Astrocyte (in vitro differentiated cells and primary cell): ENCODE measurements around the gene TENM3.

Source experiments
- CTCF ChIP-seq: IDR thresholded peaks from 2 replicates; pipeline ENCODE4 v1.5.1; 2011; ENCODE audit warnings: low read depth, mild to moderate bottlenecking, inconsistent platforms, low read length, moderate library complexity; ENCODE audit not compliant: insufficient read depth
- EZH2 ChIP-seq: IDR thresholded peaks from 2 replicates; pipeline ENCODE4 v1.6.1; 2012; ENCODE audit warnings: mild to moderate bottlenecking, low read length, inconsistent platforms; ENCODE audit not compliant: insufficient read depth

DNA sequence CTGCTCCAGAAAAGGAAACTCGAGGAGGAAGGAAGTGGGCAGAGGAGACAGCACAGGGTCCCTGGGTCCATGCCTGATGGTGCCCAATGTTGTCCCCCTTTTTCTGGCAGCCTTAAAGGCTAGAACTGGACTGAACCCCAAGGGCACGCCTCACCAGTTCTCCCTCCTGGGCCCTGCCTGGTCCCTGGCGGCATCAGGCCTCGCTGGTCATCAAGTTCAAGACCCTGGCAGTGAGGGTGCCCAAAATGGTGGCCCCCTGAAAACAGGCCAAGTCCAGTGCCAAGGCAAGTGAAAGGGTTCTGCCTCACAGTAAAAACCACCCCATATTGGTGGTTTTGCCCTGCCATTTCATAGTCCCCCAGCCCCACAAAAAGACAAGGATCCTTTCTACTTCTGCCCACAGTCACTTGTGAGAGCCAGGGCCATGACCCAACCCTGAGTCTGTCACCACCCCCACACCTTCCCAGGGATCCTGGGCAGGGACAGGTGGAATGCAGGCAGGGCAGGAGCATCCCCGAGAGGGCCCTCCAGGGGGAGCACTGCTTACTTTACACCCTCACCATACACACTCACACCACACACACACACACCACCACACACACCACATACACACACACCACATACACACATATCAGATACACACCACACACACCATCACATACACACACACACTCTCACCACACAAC is 566.4 kb downstream of the TENM3 start:
- TF ChIP-seq CTCF (no peak), EZH2 (no peak)
